ENCODE measurements around the gene ZFP42. TPM values are rescaled to one million over a fixed set of nuclear protein-coding genes. Genes with fewer than 3 reads are reported as not detected.
"Not testable (repeated sequence)": the region's sequence is repeated elsewhere in the genome, so short reads cannot be mapped to it uniquely, and the experiment has no call there.

The ZFP42 gene
- total RNA-seq, 1 experiment from 2014 or later, result not detected

DNA sequence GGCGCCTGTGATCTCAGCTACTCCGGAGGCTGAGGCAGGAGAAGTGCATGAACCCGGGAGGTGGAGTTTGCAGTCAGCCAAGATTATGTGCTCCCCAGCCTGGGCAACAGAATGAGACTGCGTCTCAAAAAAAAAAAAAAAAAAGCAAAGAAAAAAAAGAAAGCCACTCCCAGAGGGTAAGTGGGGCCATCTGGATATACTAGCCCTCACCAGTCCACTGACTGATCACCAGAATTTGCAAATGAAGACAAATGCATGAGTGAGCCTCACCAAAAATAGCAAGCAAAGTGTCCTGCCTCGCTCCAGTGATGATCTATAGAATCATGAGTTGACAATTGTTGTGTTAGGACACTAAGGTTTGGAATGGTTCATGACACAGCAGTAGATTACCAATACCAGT lies 47.6 kb downstream of the ZFP42 start:
- no peaks in the 10 kb centered on the region for H3K9me2 ChIP-seq (replicated peaks; ENCODE audit: insufficient read depth, low read length)
- H2AFZ ChIP-seq (ENCODE audit: low read length), result no peak overlapping the region
- H3K9me3 ChIP-seq (ENCODE audit: low read length), result no peaks in the 10 kb centered on the region
- H3K4me2 ChIP-seq (ENCODE audit: low read depth, low read length, poor library complexity, severe bottlenecking), result no peak overlapping the region
- no peak for DNase-seq
- no peaks in the 10 kb centered on the region for H3K36me3 ChIP-seq (ENCODE audit: insufficient read depth, low read length)
- no peaks in the 10 kb centered on the region for H3K27me3 ChIP-seq (ENCODE audit: low read length)
- no peak overlapping the region for H3K9ac ChIP-seq (ENCODE audit: low read length)
- H3K4me3 ChIP-seq (ENCODE audit: low read length), result no peak overlapping the region
- H3K27ac ChIP-seq (ENCODE audit: low read length), result no peak overlapping the region
- H3K4me1 ChIP-seq (ENCODE audit: low read length), result no peaks in the 10 kb centered on the region
- H4K20me1 ChIP-seq (ENCODE audit: insufficient read depth, low read depth, low read length), result no peaks in the 10 kb centered on the region
- no peaks in the 10 kb centered on the region for H3K79me2 ChIP-seq (ENCODE audit: low read length)

DNA sequence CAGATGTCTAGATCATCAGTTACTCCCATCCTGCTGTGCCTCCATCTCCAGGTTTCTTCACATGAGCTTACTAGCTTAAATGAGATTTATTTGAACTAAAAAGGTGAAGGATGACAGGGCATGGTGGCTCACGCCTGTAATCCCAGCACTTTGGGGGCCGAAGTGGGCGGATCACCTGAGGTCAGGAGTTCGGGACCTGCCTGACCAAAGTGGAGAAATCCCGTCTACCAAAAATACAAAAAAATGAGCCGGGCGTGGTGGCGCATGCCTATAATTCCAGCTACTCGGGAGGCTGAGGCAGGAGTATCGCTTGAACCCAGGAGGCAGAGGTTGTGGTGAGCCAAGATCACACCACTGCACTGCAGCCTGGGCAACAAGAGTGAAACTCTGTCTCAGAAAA lies 49.9 kb downstream of the ZFP42 start:
- H3K9ac ChIP-seq (ENCODE audit: low read length); H3K36me3 ChIP-seq (ENCODE audit: insufficient read depth, low read length); H4K20me1 ChIP-seq (ENCODE audit: insufficient read depth, low read depth, low read length); H3K4me2 ChIP-seq (ENCODE audit: low read depth, low read length, poor library complexity, severe bottlenecking); DNase-seq; H2AFZ ChIP-seq (ENCODE audit: low read length); H3K4me1 ChIP-seq (ENCODE audit: low read length); H3K9me3 ChIP-seq (ENCODE audit: low read length); H3K9me2 ChIP-seq (replicated peaks; ENCODE audit: insufficient read depth, low read length); H3K4me3 ChIP-seq (ENCODE audit: low read length); H3K79me2 ChIP-seq (ENCODE audit: low read length); H3K27ac ChIP-seq (ENCODE audit: low read length); H3K27me3 ChIP-seq (ENCODE audit: low read length): not testable (repeated sequence)

DNA sequence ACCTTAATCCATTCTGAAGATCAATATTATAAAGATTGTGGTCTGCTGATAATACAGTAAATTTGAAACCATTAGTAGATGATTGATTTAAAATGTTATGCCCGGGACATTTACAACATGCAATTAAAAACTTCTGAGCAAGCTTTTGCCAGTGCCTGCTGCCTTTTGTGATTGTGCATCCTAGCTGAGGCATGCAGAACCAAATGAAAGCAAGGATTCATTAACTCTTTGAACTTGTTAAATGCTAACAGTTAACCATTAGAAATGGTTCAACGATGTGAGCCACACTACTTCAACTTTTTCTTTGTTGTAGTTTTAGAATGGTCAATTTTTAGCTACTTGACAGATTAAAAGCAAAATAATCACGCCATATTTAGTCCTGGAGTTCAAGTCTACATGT lies 51.1 kb downstream of the ZFP42 start:
- Histone ChIP-seq H3K79me2 (ENCODE audit: low read length) (no peaks in the 10 kb centered on the region), H3K27ac (ENCODE audit: low read length) (no peak overlapping the region), H4K20me1 (ENCODE audit: insufficient read depth, low read depth, low read length) (no peaks in the 10 kb centered on the region), H3K27me3 (ENCODE audit: low read length) (no peaks in the 10 kb centered on the region), H3K4me2 (ENCODE audit: low read depth, low read length, poor library complexity, severe bottlenecking) (no peak overlapping the region), H3K9me3 (ENCODE audit: low read length) (no peaks in the 10 kb centered on the region), H3K4me1 (ENCODE audit: low read length) (no peaks in the 10 kb centered on the region), H3K4me3 (ENCODE audit: low read length) (no peak overlapping the region), H3K36me3 (ENCODE audit: insufficient read depth, low read length) (no peaks in the 10 kb centered on the region), H3K9ac (ENCODE audit: low read length) (no peak overlapping the region), H3K9me2 (replicated peaks; ENCODE audit: insufficient read depth, low read length) (no peaks in the 10 kb centered on the region), H2AFZ (ENCODE audit: low read length) (no peak overlapping the region)
- no peak for DNase-seq

DNA sequence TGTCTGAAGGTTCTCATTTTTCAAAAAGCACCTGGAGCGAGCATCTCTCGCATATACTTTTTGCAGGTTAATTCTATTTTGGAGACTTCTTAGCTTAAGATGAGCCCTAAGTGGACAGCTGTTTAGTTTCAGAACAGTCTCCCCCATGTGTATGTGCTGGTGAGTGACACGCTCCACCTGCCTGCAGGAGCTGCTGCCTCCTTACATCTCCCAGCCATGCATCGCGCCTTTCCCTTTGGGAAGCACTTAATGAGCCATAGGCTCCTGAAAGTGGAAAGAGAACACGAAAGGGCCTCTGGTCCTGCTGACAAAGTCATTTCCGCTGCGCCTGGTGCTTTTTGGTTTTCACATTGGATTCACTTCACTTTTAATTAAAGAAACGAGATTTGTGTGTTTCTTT lies 57.7 kb downstream of the ZFP42 start:
- Histone ChIP-seq H3K27ac (ENCODE audit: low read length) (no peak overlapping the region), H3K4me2 (ENCODE audit: low read depth, low read length, poor library complexity, severe bottlenecking) (no peak overlapping the region), H3K27me3 (ENCODE audit: low read length) (no peaks in the 10 kb centered on the region), H3K9me2 (replicated peaks; ENCODE audit: insufficient read depth, low read length) (no peaks in the 10 kb centered on the region), H3K4me3 (ENCODE audit: low read length) (no peak overlapping the region), H4K20me1 (ENCODE audit: insufficient read depth, low read depth, low read length) (no peaks in the 10 kb centered on the region), H3K36me3 (ENCODE audit: insufficient read depth, low read length) (no peaks in the 10 kb centered on the region), H3K9ac (ENCODE audit: low read length) (no peak overlapping the region), H2AFZ (ENCODE audit: low read length) (no peak overlapping the region), H3K9me3 (ENCODE audit: low read length) (no peaks in the 10 kb centered on the region), H3K79me2 (ENCODE audit: low read length) (no peaks in the 10 kb centered on the region), H3K4me1 (ENCODE audit: low read length) (no peaks in the 10 kb centered on the region)
- no peak for DNase-seq

Other genes with a start within 250 kb of the ZFP42 start
- gene TRIML2, start 113.8 kb downstream of the ZFP42 start, total RNA-seq (2014; rRNA removed; shearing (Covaris generic); ENCODE audit: low replicate concordance), result not detected in 2 replicates
- not detected in 2 replicates for gene TRIML1, start 143.7 kb downstream of the ZFP42 start, total RNA-seq (2014; rRNA removed; shearing (Covaris generic); ENCODE audit: low replicate concordance)

Data from Karpas-422 (cell line).